H9 (cell line): Measurements from ENCODE around the gene ARMC9. TPM values are rescaled to one million over a fixed set of nuclear protein-coding genes. Genes with fewer than 3 reads are reported as not detected.

ENCODE experiments used
- DNase-seq: peaks from one replicate; pipeline ENCODE4 v3.0.0-alpha.2; 2017
- H2AFZ ChIP-seq: one replicate; pipeline ENCODE4 v1.6.1; 2013; ENCODE audit warnings: mild to moderate bottlenecking, low read length, control low read depth, moderate library complexity
- H2AK5ac ChIP-seq: 2 replicates; pipeline ENCODE4 v1.6.1; 2013; ENCODE audit warnings: low read length, control low read depth, mixed read lengths; ENCODE audit not compliant: insufficient read length
- H2BK120ac ChIP-seq: one replicate; pipeline ENCODE4 v1.6.1; 2013; ENCODE audit warnings: low read depth, mild to moderate bottlenecking, low read length, control low read depth, inconsistent platforms; ENCODE audit not compliant: poor library complexity, severe bottlenecking
- H2BK12ac ChIP-seq: 2 replicates; pipeline ENCODE4 v1.6.1; 2013; ENCODE audit warnings: low read length, control low read depth, mixed read lengths, low read depth; ENCODE audit not compliant: insufficient read length
- H2BK15ac ChIP-seq: 2 replicates; pipeline ENCODE4 v1.6.1; 2013; ENCODE audit warnings: low read depth, low read length, control low read depth
- H2BK20ac ChIP-seq: one replicate; pipeline ENCODE4 v1.6.1; 2013; ENCODE audit warnings: low read depth, mild to moderate bottlenecking, low read length, control low read depth, inconsistent platforms; ENCODE audit not compliant: poor library complexity, severe bottlenecking
- H2BK5ac ChIP-seq: 2 replicates; pipeline ENCODE4 v1.6.1; 2013; ENCODE audit warnings: low read length, control low read depth, mixed read lengths; ENCODE audit not compliant: insufficient read length
- H3K14ac ChIP-seq: 2 replicates; pipeline ENCODE4 v1.6.1; 2013; ENCODE audit warnings: low read length, control low read depth; ENCODE audit not compliant: insufficient read depth
- H3K18ac ChIP-seq: 2 replicates; pipeline ENCODE4 v1.6.1; 2013; ENCODE audit warnings: low read depth, mild to moderate bottlenecking, mixed read lengths, low read length, control low read depth; ENCODE audit not compliant: insufficient read length
- H3K23ac ChIP-seq: 2 replicates; pipeline ENCODE4 v1.6.1; 2013; ENCODE audit warnings: low read length, control low read depth, mixed read lengths, low read depth; ENCODE audit not compliant: insufficient read length
- H3K23me2 ChIP-seq: 2 replicates; pipeline ENCODE4 v1.6.1; 2013; ENCODE audit warnings: low read depth, mild to moderate bottlenecking, mixed read lengths, low read length, control low read depth; ENCODE audit not compliant: insufficient read length, poor library complexity, severe bottlenecking
- H3K27ac ChIP-seq: 2 replicates; pipeline ENCODE4 v1.5.1; 2013; ENCODE audit warnings: low read length, control low read depth, mixed read lengths, low read depth; ENCODE audit not compliant: insufficient read length
- H3K27me3 ChIP-seq: 2 replicates; pipeline ENCODE4 v1.6.1; 2013; ENCODE audit warnings: low read length, control low read depth, inconsistent platforms; ENCODE audit not compliant: insufficient read depth
- H3K4ac ChIP-seq: 2 replicates; pipeline ENCODE4 v1.6.1; 2013; ENCODE audit warnings: low read depth, mild to moderate bottlenecking, control low read depth, inconsistent platforms, low read length, moderate library complexity
- H3K4me1 ChIP-seq: 2 replicates; pipeline ENCODE4 v1.6.1; 2013; ENCODE audit warnings: low read length, control low read depth, inconsistent platforms; ENCODE audit not compliant: insufficient read depth
- H3K4me2 ChIP-seq: 2 replicates; pipeline ENCODE4 v1.6.1; 2013; ENCODE audit warnings: low read length, control low read depth, mixed read lengths; ENCODE audit not compliant: insufficient read length, insufficient read depth
- H3K56ac ChIP-seq: 2 replicates; pipeline ENCODE4 v1.6.1; 2013; ENCODE audit warnings: low read depth, mild to moderate bottlenecking, mixed read lengths, low read length, control low read depth; ENCODE audit not compliant: insufficient read length
- H3K79me1 ChIP-seq: 2 replicates; pipeline ENCODE4 v1.6.1; 2013; ENCODE audit warnings: low read depth, mild to moderate bottlenecking, moderate library complexity, low read length, control low read depth, inconsistent platforms; ENCODE audit not compliant: insufficient read depth, poor library complexity, severe bottlenecking
- H3K79me2 ChIP-seq: 2 replicates; pipeline ENCODE4 v1.6.1; 2013; ENCODE audit warnings: low read length, control low read depth, inconsistent platforms; ENCODE audit not compliant: insufficient read depth
- H3K9ac ChIP-seq: 2 replicates; pipeline ENCODE4 v1.6.1; 2013; ENCODE audit warnings: low read length, control low read depth, mixed read lengths; ENCODE audit not compliant: insufficient read length; ENCODE audit errors: extremely low read depth
- H3K9me3 ChIP-seq: one replicate; pipeline ENCODE4 v1.6.1; 2013; ENCODE audit warnings: low read depth, low read length, inconsistent platforms; ENCODE audit not compliant: control insufficient read depth
- H3T11ph ChIP-seq: one replicate; pipeline ENCODE4 v1.6.1; 2013; ENCODE audit warnings: mild to moderate bottlenecking, low read length, control low read depth, inconsistent platforms
- H4K20me1 ChIP-seq: one replicate; pipeline ENCODE4 v1.6.1; 2013; ENCODE audit not compliant: control insufficient read depth, insufficient read length, insufficient read depth
- H4K5ac ChIP-seq: 2 replicates; pipeline ENCODE4 v1.6.1; 2013; ENCODE audit warnings: low read depth, mild to moderate bottlenecking, mixed read lengths, low read length, control low read depth; ENCODE audit not compliant: insufficient read length
- H4K8ac ChIP-seq: replicated peaks from 2 replicates; pipeline ENCODE4 v1.6.1; 2013; ENCODE audit warnings: low read length, control low read depth, mixed read lengths, low read depth; ENCODE audit not compliant: insufficient read length
- H4K91ac ChIP-seq: 2 replicates; pipeline ENCODE4 v1.6.1; 2013; ENCODE audit warnings: low read depth, mild to moderate bottlenecking, moderate library complexity, mixed read lengths, low read length, control low read depth; ENCODE audit not compliant: insufficient read length
- H3K27ac Mint-ChIP-seq, 3 experiments: 2 replicates in 2 of 3; 3 replicates in 1 of 3; pipeline ENCODE4 v1.8.0; 2020 to 2021; ENCODE audit warnings: mixed read lengths in 3 of 3, mild to moderate bottlenecking in 1 of 3, moderate library complexity in 1 of 3
- H3K27me3 Mint-ChIP-seq: 2 replicates; pipeline ENCODE4 v1.8.0; 2021; ENCODE audit warnings: low read depth, mild to moderate bottlenecking, moderate library complexity, mixed read lengths
- H3K36me3 Mint-ChIP-seq, 3 experiments: 2 replicates in 2 of 3; 3 replicates in 1 of 3; pipeline ENCODE4 v1.8.0; 2020 to 2021; ENCODE audit warnings: low read depth in 3 of 3, mixed read lengths in 3 of 3; ENCODE audit not compliant: insufficient read depth in 1 of 3
- H3K4me1 Mint-ChIP-seq, 2 experiments: 2 replicates each; pipeline ENCODE4 v1.8.0; 2020; ENCODE audit warnings: mixed read lengths in 2 of 2
- H3K4me3 Mint-ChIP-seq, 2 experiments: 2 replicates in 1 of 2; 3 replicates in 1 of 2; pipeline ENCODE4 v1.8.0; 2020 to 2021; ENCODE audit warnings: mild to moderate bottlenecking in 2 of 2, mixed read lengths in 2 of 2, moderate library complexity in 1 of 2
- H3K9me3 Mint-ChIP-seq, 2 experiments: 2 replicates in 1 of 2; 3 replicates in 1 of 2; pipeline ENCODE4 v1.8.0; 2020; ENCODE audit warnings: mild to moderate bottlenecking in 2 of 2, mixed read lengths in 2 of 2, moderate library complexity in 1 of 2
- CTCF ChIP-seq: fragments of 200-600 bp; sonication (generic); conservative IDR thresholded peaks from 3 replicates; pipeline ENCODE4 v1.8.0; 2021; ENCODE audit warnings: antibody characterized with exemption, mild to moderate bottlenecking
- WGBS: extraction: QIAGEN DNeasy Blood & Tissue Kit; methylation state at CpG from one replicate; pipeline ENCODE4 v1.1.7; 2013; ENCODE audit warnings: missing lambda C conversion rate, low lambda C conversion rate, mixed read lengths; ENCODE audit not compliant: insufficient read length; ENCODE audit errors: extremely low coverage; 5-methylcytosine and 5-hydroxymethylcytosine counted together
- total RNA-seq: library from RNA; stranded (reverse); gene quantifications from 2 replicates; pipeline ENCODE4 v1.2.1, GENCODE V29; 2021

The ARMC9 gene
- total RNA-seq, 1 experiment from 2014 or later, result 37.6 TPM

GRCh38 chr2:231372326-231372725, 173.9 kb downstream of the ARMC9 start:
- no peak overlapping the region for H3K4me2 ChIP-seq
- H3K56ac ChIP-seq, result no peak overlapping the region
- no peak overlapping the region for H2BK20ac ChIP-seq
- no peak for TF ChIP-seq CTCF
- no peak overlapping the region for H2BK15ac ChIP-seq
- H3K18ac ChIP-seq, result no peak overlapping the region
- no peak overlapping the region for H4K5ac ChIP-seq
- no peak overlapping the region for H2BK120ac ChIP-seq
- no peak overlapping the region for H2AK5ac ChIP-seq
- no peak overlapping the region for H3K27ac ChIP-seq
- H3K14ac ChIP-seq, result no peak overlapping the region
- no peaks in the 10 kb centered on the region for H4K20me1 ChIP-seq
- H3K4me1 Mint-ChIP-seq, result peaks cover 51 to 62% of the 10 kb centered on the region in 2 experiments
- H2BK12ac ChIP-seq, result no peak overlapping the region
- H3K9ac ChIP-seq, result no peak overlapping the region
- H3K9me3 ChIP-seq, result no peaks in the 10 kb centered on the region
- H3K27ac Mint-ChIP-seq, result peak overlapping the region in 2 of 3 experiments; percentile 92 to 95; a peak in 5 of 7 replicates
- H3K79me2 ChIP-seq, result no peaks in the 10 kb centered on the region
- no peak overlapping the region for H3K4ac ChIP-seq
- no peak overlapping the region for H3T11ph ChIP-seq
- peaks cover 0 to 5% (median 4%) of the 10 kb centered on the region in 3 experiments; a peak in 5 of 7 replicates for H3K36me3 Mint-ChIP-seq
- no peaks in the 10 kb centered on the region for H3K27me3 ChIP-seq
- peaks cover 1 to 3% of the 10 kb centered on the region in 2 experiments; a peak in 1 of 5 replicates for H3K9me3 Mint-ChIP-seq
- no CpG with 5 or more reads among the region's 7 CpGs for WGBS
- H3K4me1 ChIP-seq, result peaks cover 12% of the 10 kb centered on the region; the same call in 1 of the 2 replicates
- H2AFZ ChIP-seq, result no peak overlapping the region
- no peaks in the 10 kb centered on the region; the same call in 1 of the 2 replicates for H3K27me3 Mint-ChIP-seq
- H3K23me2 ChIP-seq, result peaks cover 4% of the 10 kb centered on the region
- no peak for DNase-seq
- peak overlapping the region in 1 of 2 experiments; percentile 55; a peak in 1 of 5 replicates for H3K4me3 Mint-ChIP-seq
- H3K79me1 ChIP-seq, result no peaks in the 10 kb centered on the region
- no peak overlapping the region for H4K91ac ChIP-seq
- no peak overlapping the region for H4K8ac ChIP-seq
- H3K23ac ChIP-seq, result no peak overlapping the region
- no peak overlapping the region for H2BK5ac ChIP-seq
